Glutamatergic neuron (in vitro differentiated cells): ENCODE measurements around the gene PIN1. TPM values are rescaled to one million over a fixed set of nuclear protein-coding genes. Genes with fewer than 3 reads are reported as not detected.

ENCODE experiments used
- DNase-seq: peaks from one replicate; pipeline ENCODE4 v3.0.0; 2022
- H3K27ac Mint-ChIP-seq: one replicate; pipeline ENCODE4 v1.8.0; 2020; ENCODE audit warnings: mild to moderate bottlenecking, mixed read lengths, inconsistent platforms; ENCODE audit not compliant: unreplicated experiment
- H3K27me3 Mint-ChIP-seq: one replicate; pipeline ENCODE4 v1.8.0; 2020; ENCODE audit warnings: mild to moderate bottlenecking, moderate library complexity, mixed read lengths, inconsistent platforms; ENCODE audit not compliant: unreplicated experiment
- H3K36me3 Mint-ChIP-seq: one replicate; pipeline ENCODE4 v1.8.0; 2020; ENCODE audit warnings: mild to moderate bottlenecking, mixed read lengths, inconsistent platforms; ENCODE audit not compliant: unreplicated experiment
- H3K4me1 Mint-ChIP-seq: one replicate; pipeline ENCODE4 v1.8.0; 2020; ENCODE audit warnings: mild to moderate bottlenecking, low read depth, mixed read lengths, inconsistent platforms; ENCODE audit not compliant: unreplicated experiment
- H3K4me3 Mint-ChIP-seq: one replicate; pipeline ENCODE4 v1.8.0; 2020; ENCODE audit warnings: mild to moderate bottlenecking, mixed read lengths, inconsistent platforms; ENCODE audit not compliant: unreplicated experiment
- H3K9me3 Mint-ChIP-seq: one replicate; pipeline ENCODE4 v1.8.0; 2020; ENCODE audit warnings: mild to moderate bottlenecking, moderate library complexity, mixed read lengths, inconsistent platforms; ENCODE audit not compliant: unreplicated experiment
- total RNA-seq: library from RNA; stranded (reverse); fragmentation: NEBNext Ultra II Directional; extraction: Animal tissue kit (Norgen Biotek cat#: 25700); gene quantifications from one replicate; pipeline ENCODE4 v1.2.1, GENCODE V29; 2021; ENCODE audit not compliant: unreplicated experiment
- TF ChIP-seq, protein P1 (sequence below): fragments of 200-600 bp; sonication (generic); IDR thresholded peaks from one replicate; pipeline ENCODE4 v1.5.0; 2021; ENCODE audit not compliant: partially characterized antibody, unreplicated experiment

PIN1 gene
- total RNA-seq, 1 donor from 2014 or later: 110 TPM

DNA sequence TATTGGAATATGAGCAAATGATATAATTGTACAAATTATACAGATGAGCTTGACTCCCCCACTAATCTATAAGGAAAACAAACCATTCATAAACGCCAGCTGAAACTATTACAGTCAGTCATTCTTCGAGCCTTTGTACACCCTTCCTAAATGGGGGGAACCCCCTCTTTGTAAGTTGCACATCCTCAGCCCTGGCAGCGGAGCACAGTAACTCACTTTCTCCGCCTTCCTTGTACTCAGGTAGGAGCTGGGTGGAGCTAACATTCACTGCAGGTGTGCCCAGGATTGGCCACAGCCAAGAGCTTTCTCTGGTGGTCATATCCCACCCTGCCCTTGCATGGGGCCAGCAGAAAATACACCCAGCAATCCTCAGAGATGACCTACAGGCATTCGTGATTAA lies 28.6 kb downstream of the PIN1 start:
- H3K27ac Mint-ChIP-seq: no peak overlapping the region
- H3K27me3 Mint-ChIP-seq: peaks cover 8% of the 10 kb centered on the region
- TF ChIP-seq, protein P1, sequence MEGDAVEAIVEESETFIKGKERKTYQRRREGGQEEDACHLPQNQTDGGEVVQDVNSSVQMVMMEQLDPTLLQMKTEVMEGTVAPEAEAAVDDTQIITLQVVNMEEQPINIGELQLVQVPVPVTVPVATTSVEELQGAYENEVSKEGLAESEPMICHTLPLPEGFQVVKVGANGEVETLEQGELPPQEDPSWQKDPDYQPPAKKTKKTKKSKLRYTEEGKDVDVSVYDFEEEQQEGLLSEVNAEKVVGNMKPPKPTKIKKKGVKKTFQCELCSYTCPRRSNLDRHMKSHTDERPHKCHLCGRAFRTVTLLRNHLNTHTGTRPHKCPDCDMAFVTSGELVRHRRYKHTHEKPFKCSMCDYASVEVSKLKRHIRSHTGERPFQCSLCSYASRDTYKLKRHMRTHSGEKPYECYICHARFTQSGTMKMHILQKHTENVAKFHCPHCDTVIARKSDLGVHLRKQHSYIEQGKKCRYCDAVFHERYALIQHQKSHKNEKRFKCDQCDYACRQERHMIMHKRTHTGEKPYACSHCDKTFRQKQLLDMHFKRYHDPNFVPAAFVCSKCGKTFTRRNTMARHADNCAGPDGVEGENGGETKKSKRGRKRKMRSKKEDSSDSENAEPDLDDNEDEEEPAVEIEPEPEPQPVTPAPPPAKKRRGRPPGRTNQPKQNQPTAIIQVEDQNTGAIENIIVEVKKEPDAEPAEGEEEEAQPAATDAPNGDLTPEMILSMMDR: no peak
- H3K4me1 Mint-ChIP-seq: no peaks in the 10 kb centered on the region
- DNase-seq: no peak
- peaks cover 3% of the 10 kb centered on the region for H3K9me3 Mint-ChIP-seq
- H3K36me3 Mint-ChIP-seq: no peaks in the 10 kb centered on the region
- H3K4me3 Mint-ChIP-seq: no peak overlapping the region

DNA sequence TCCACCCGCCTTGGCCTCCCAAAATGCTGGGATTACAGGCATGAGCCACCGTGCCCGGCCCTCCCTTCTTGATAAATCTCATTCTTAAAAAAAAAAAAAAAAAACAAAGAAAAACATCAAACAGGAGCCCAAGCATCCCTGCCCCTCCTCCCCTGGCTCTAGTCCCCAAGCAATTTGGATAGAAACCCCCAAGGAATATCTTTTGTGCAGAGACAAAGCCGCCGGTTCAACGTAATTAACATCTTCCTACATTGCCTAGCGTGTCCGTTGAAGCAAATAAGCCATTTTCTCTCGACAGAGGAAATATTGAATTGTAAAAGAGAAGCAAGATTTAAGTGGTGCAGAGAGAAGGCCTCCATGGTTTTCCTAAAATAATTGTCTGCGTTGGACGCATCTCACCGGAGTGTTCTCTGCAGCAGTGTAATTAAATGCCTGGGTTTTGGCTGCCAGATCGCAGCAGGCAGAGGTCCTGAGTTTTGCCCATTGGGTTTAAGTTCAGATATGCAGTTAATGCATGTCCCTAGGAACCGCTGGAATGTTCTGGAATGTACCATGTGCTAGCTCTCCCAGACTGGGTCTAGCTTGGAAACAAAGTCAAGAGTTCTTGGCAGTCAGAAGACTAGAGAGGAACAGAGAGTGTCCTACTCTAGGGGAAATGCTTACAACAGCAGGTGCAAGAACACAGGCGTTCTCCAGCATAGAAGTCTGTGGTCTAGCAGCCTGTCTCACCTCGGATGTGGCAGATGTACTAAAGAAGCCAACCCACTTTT lies 30.8 kb downstream of the PIN1 start:
- H3K4me1 Mint-ChIP-seq: no peaks in the 10 kb centered on the region

DNA sequence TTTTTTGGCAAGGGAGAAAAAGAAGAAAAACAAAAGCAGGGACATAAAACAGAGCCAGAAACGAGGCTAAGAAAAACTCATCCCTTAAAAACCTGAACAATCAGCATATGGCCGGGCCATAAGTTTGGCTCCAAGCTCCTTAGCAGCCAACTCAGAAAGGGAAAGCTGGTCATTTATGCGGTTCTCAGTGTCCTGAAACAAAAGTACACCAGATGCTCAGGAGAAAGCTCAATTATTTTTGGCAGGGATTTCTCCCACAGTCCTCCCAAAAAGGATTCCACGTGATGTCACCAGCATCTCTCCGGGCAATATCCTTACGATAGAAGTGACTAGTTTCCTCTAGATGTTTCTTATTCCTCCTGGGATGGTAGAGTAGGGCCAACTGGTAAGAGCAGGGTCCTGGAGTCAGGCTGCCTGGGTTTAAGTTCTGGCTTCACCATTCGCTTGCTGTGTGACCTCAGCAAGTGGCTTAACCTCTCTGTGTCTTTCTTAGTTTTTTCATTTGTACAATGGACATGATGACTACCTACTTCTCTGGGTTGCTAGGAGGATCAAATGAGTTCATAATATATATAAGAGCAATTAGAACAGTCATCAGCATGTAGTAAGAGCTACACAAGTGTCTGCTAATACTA lies 34.0 kb downstream of the PIN1 start:
- no peak overlapping the region for H3K27ac Mint-ChIP-seq

More for the DNA sequence above, 30.8 kb downstream of the PIN1 start:
- Mint-ChIP-seq H3K27me3 (peaks cover 8% of the 10 kb centered on the region), H3K36me3 (no peaks in the 10 kb centered on the region), H3K9me3 (peaks cover 2% of the 10 kb centered on the region), H3K27ac (no peak overlapping the region), H3K4me3 (no peak overlapping the region)
- TF ChIP-seq, protein P1: no peak
- no peak for DNase-seq

DNA sequence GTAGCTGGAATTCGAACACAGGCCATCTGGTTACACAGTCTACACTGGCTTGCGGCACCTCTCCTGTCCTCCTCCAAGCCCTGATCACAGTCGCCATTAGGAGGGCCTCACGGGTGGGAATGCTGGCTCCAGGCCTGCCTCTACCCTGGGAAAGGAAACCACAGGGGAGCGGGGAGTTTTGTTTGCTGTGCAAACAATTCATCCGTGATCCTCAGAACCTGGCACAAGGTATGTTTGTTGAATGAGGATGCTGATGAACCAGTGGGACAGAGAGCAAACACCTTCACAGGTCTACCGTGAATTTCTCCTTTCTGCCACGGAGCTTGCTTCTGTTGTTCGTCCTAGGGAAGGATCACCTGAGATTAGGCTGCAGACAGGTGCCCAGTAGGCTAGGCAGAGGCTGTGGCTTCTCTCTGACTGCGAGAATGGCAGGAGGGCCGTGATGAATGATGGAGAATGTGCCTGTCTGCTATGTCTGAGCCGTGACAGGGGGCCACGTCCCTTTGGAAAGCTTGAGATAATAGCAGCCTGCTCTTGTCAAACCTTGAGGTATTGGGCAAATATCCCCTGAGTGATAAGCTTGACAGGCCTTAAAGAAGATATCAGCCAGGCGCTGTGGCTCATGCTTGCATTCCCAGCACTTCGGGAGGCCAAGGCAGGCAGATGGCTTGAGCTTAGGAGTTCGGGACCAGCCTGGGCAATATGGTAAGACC lies 36.7 kb downstream of the PIN1 start:
- no peaks in the 10 kb centered on the region for H3K4me1 Mint-ChIP-seq
- TF ChIP-seq, protein P1: no peak
- H3K4me3 Mint-ChIP-seq: no peak overlapping the region
- H3K27ac Mint-ChIP-seq: no peak overlapping the region
- DNase-seq: no peak
- no peaks in the 10 kb centered on the region for H3K36me3 Mint-ChIP-seq
- peaks cover 3% of the 10 kb centered on the region for H3K27me3 Mint-ChIP-seq
- peaks cover 3% of the 10 kb centered on the region for H3K9me3 Mint-ChIP-seq

More for the DNA sequence above, 34.0 kb downstream of the PIN1 start:
- no peaks in the 10 kb centered on the region for H3K4me1 Mint-ChIP-seq
- DNase-seq: no peak
- peaks cover 3% of the 10 kb centered on the region for H3K9me3 Mint-ChIP-seq
- no peaks in the 10 kb centered on the region for H3K36me3 Mint-ChIP-seq
- no peak overlapping the region for H3K4me3 Mint-ChIP-seq
- TF ChIP-seq, protein P1: no peak
- H3K27me3 Mint-ChIP-seq: peaks cover 4% of the 10 kb centered on the region
